ENCODE measurements around the gene FAM156B. TPM values are rescaled to one million over a fixed set of nuclear protein-coding genes. Genes with fewer than 3 reads are reported as not detected.
"Not testable (repeated sequence)": the region's sequence is repeated elsewhere in the genome, so short reads cannot be mapped to it uniquely, and the experiment has no call there.

The FAM156B gene
- total and polyA plus RNA-seq, 9 of the 15 experiments (the other 6 are each of a cell fraction or from before 2014, with no cell fraction given), result 0.24 to 32.2 (median 14.2) TPM

- H3K27ac ChIP-seq (ENCODE audit: extremely low read depth, low read depth, low read length); H3K36me3 ChIP-seq (ENCODE audit: control insufficient read depth, insufficient read depth, low read length); intact Hi-C loops (cut with micrococcal nuclease); DNase-seq (ENCODE audit: extremely low read depth in 1 of 4, low spot score in 3 of 4); H2AFZ ChIP-seq (ENCODE audit: low read depth, low read length); H3K27me3 ChIP-seq (ENCODE audit: control insufficient read depth in 2 of 2, insufficient read depth in 2 of 2, low read length in 2 of 2); H3K79me2 ChIP-seq (ENCODE audit: control insufficient read depth, insufficient read depth, low read length); H4K20me1 ChIP-seq (replicated peaks; ENCODE audit: control insufficient read depth, insufficient read depth, low read length); H3K9me1 ChIP-seq (ENCODE audit: control insufficient read depth, insufficient read depth, low read length); H3K4me2 ChIP-seq (ENCODE audit: insufficient read depth, low read length); CTCF ChIA-PET (ENCODE audit: low intra/inter-chr PET ratio); H3K9me3 ChIP-seq (replicated peaks; ENCODE audit: control insufficient read depth, insufficient read depth, low read depth, low read length); H3K4me3 ChIP-seq; ATAC-seq; H3K4me1 ChIP-seq (replicated peaks in 1 of 2; ENCODE audit: control insufficient read depth in 2 of 2, insufficient read depth in 2 of 2, low read length in 2 of 2); BruUV-seq (replicated peaks); H3K9ac ChIP-seq (ENCODE audit: insufficient read depth in 1 of 2, low read depth in 2 of 2, low read length in 2 of 2); POLR2A ChIA-PET; FAIRE-seq: not testable (repeated sequence)
- WGBS (ENCODE audit: insufficient coverage, low coverage, missing lambda C conversion rate), result no CpG with 5 or more reads among the region's 10 CpGs
- in situ Hi-C loops (cut with MboI), result loop anchor here (5.0 kb wide), 1 partner anchor 100 kb away; no protein-coding TSS in a partner anchor
These were observed 9.7 kb upstream of the FAM156B start for GRCh38 chrX:52887459-52887858.

DNA sequence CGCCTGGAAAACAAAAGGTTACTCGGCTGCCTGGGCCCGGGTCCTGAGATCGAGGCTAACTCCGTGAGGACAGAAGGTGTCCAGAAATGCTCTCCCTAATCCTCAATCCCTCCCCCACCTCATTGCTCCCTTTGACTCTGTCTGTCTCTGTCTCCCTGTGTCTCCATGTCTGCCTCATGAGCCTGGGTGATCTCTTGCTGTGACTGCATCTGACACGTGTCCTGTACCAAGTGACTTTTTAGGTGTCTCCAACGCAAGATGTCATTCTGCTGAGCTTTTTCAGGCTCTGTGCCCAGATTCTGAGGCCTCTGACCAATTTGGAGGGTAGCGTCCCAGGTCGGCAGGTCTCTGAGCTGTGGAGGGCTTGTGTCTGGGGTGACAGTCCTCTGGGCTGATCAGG is 9.0 kb upstream of the FAM156B start:
- H4K20me1 ChIP-seq (replicated peaks; ENCODE audit: control insufficient read depth, insufficient read depth, low read length); H3K27me3 ChIP-seq (ENCODE audit: control insufficient read depth in 2 of 2, insufficient read depth in 2 of 2, low read length in 2 of 2); BruUV-seq (replicated peaks); H3K36me3 ChIP-seq (ENCODE audit: control insufficient read depth, insufficient read depth, low read length); H3K4me2 ChIP-seq (ENCODE audit: insufficient read depth, low read length); ATAC-seq; CTCF ChIA-PET (ENCODE audit: low intra/inter-chr PET ratio); H2AFZ ChIP-seq (ENCODE audit: low read depth, low read length); POLR2A ChIA-PET; H3K27ac ChIP-seq (ENCODE audit: extremely low read depth, low read depth, low read length); FAIRE-seq; intact Hi-C loops (cut with micrococcal nuclease); H3K4me3 ChIP-seq; H3K9me3 ChIP-seq (replicated peaks; ENCODE audit: control insufficient read depth, insufficient read depth, low read depth, low read length); DNase-seq (ENCODE audit: extremely low read depth in 1 of 4, low spot score in 3 of 4); H3K4me1 ChIP-seq (replicated peaks in 1 of 2; ENCODE audit: control insufficient read depth in 2 of 2, insufficient read depth in 2 of 2, low read length in 2 of 2); H3K9me1 ChIP-seq (ENCODE audit: control insufficient read depth, insufficient read depth, low read length); H3K79me2 ChIP-seq (ENCODE audit: control insufficient read depth, insufficient read depth, low read length); H3K9ac ChIP-seq (ENCODE audit: insufficient read depth in 1 of 2, low read depth in 2 of 2, low read length in 2 of 2): not testable (repeated sequence)
- in situ Hi-C loops (cut with MboI), result loop anchor here (5.0 kb wide), 1 partner anchor 99 kb away; no protein-coding TSS in a partner anchor
- whole genome bisulfite sequencing (ENCODE audit: insufficient coverage, low coverage, missing lambda C conversion rate), result no CpG with 5 or more reads among the region's 9 CpGs

GRCh38 chrX:52896438-52896837 is 692 bp upstream of the FAM156B start:
- H4K20me1 ChIP-seq (replicated peaks; ENCODE audit: control insufficient read depth, insufficient read depth, low read length); FAIRE-seq; intact Hi-C loops (cut with micrococcal nuclease); H2AFZ ChIP-seq (ENCODE audit: low read depth, low read length); ATAC-seq; BruUV-seq (replicated peaks); CTCF ChIA-PET (ENCODE audit: low intra/inter-chr PET ratio); H3K9me3 ChIP-seq (replicated peaks; ENCODE audit: control insufficient read depth, insufficient read depth, low read depth, low read length); H3K4me1 ChIP-seq (replicated peaks in 1 of 2; ENCODE audit: control insufficient read depth in 2 of 2, insufficient read depth in 2 of 2, low read length in 2 of 2); H3K4me2 ChIP-seq (ENCODE audit: insufficient read depth, low read length); H3K4me3 ChIP-seq; DNase-seq (ENCODE audit: extremely low read depth in 1 of 4, low spot score in 3 of 4); H3K9ac ChIP-seq (ENCODE audit: insufficient read depth in 1 of 2, low read depth in 2 of 2, low read length in 2 of 2); H3K9me1 ChIP-seq (ENCODE audit: control insufficient read depth, insufficient read depth, low read length); in situ Hi-C loops (cut with MboI); POLR2A ChIA-PET; H3K27me3 ChIP-seq (ENCODE audit: control insufficient read depth in 2 of 2, insufficient read depth in 2 of 2, low read length in 2 of 2); H3K79me2 ChIP-seq (ENCODE audit: control insufficient read depth, insufficient read depth, low read length); H3K27ac ChIP-seq (ENCODE audit: extremely low read depth, low read depth, low read length); H3K36me3 ChIP-seq (ENCODE audit: control insufficient read depth, insufficient read depth, low read length): not testable (repeated sequence)
- whole genome bisulfite sequencing (ENCODE audit: insufficient coverage, low coverage, missing lambda C conversion rate), result no CpG with 5 or more reads among the region's 8 CpGs

DNA sequence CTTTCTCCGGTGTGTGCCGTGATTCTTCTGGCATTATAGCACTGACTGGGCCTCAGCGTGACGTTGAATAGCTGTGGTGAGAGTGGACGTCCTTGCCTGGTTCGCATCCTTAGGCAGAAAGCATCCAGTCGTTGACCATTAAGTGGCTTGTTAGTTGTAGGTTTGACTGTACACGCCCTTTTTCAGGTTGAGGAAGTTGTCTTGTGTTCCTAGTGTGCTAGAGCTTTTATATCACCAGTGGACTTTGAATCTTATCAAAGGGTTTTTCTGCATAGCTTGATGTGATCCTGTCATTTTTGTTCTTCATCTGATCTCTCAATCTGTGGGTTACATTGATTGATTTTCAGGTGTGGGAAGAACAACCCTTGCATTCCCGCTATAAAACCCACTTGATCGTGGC is 8.4 kb downstream of the FAM156B start:
- H2AFZ ChIP-seq (ENCODE audit: low read depth, low read length); H3K4me3 ChIP-seq; H3K79me2 ChIP-seq (ENCODE audit: control insufficient read depth, insufficient read depth, low read length); in situ Hi-C loops (cut with MboI); H3K4me1 ChIP-seq (replicated peaks in 1 of 2; ENCODE audit: control insufficient read depth in 2 of 2, insufficient read depth in 2 of 2, low read length in 2 of 2); POLR2A ChIA-PET; H3K9me1 ChIP-seq (ENCODE audit: control insufficient read depth, insufficient read depth, low read length); H3K9ac ChIP-seq (ENCODE audit: insufficient read depth in 1 of 2, low read depth in 2 of 2, low read length in 2 of 2); DNase-seq (ENCODE audit: extremely low read depth in 1 of 4, low spot score in 3 of 4); H3K9me3 ChIP-seq (replicated peaks; ENCODE audit: control insufficient read depth, insufficient read depth, low read depth, low read length); H3K27me3 ChIP-seq (ENCODE audit: control insufficient read depth in 2 of 2, insufficient read depth in 2 of 2, low read length in 2 of 2); BruUV-seq (replicated peaks); H3K36me3 ChIP-seq (ENCODE audit: control insufficient read depth, insufficient read depth, low read length); H3K27ac ChIP-seq (ENCODE audit: extremely low read depth, low read depth, low read length); CTCF ChIA-PET (ENCODE audit: low intra/inter-chr PET ratio); intact Hi-C loops (cut with micrococcal nuclease); H4K20me1 ChIP-seq (replicated peaks; ENCODE audit: control insufficient read depth, insufficient read depth, low read length); H3K4me2 ChIP-seq (ENCODE audit: insufficient read depth, low read length); ATAC-seq: not testable (repeated sequence)
- peak; percentile 6 for FAIRE-seq
- WGBS (ENCODE audit: insufficient coverage, low coverage, missing lambda C conversion rate), result no CpG with 5 or more reads among the region's 10 CpGs
